Epidermal melanocyte (primary cell): ENCODE results near the gene HDGFL2.

ENCODE experiments used
- DNase-seq: peaks from one replicate; pipeline ENCODE4 v3.0.0; 2011; ENCODE audit warnings: low spot score; ENCODE audit not compliant: insufficient read length

The HDGFL2 gene

GRCh38 chr19:4497770-4498389 lies 25.8 kb downstream of the HDGFL2 start:
- no peak for DNase-seq

GRCh38 chr19:4498694-4499093 lies 26.6 kb downstream of the HDGFL2 start:
- no peak for DNase-seq

GRCh38 chr19:4499318-4499717 lies 27.2 kb downstream of the HDGFL2 start:
- DNase-seq, result no peak

- no peak for DNase-seq
Observed at GRCh38 chr19:4499855-4500254, 27.8 kb downstream of the HDGFL2 start.

- no peak for DNase-seq
Observed at GRCh38 chr19:4500841-4501591, 28.9 kb downstream of the HDGFL2 start.

- no peak for DNase-seq
Observed at GRCh38 chr19:4501691-4502090, 29.6 kb downstream of the HDGFL2 start.

GRCh38 chr19:4502282-4503131 lies 30.4 kb downstream of the HDGFL2 start:
- DNase-seq, result no peak

- DNase-seq, result no peak
Observed at GRCh38 chr19:4503132-4503824, 31.2 kb downstream of the HDGFL2 start.

GRCh38 chr19:4503825-4504170 lies 31.7 kb downstream of the HDGFL2 start:
- no peak for DNase-seq

- no peak for DNase-seq
Observed at GRCh38 chr19:4504297-4504701, 32.2 kb downstream of the HDGFL2 start.

GRCh38 chr19:4504891-4505569 lies 32.9 kb downstream of the HDGFL2 start:
- no peak for DNase-seq

GRCh38 chr19:4505570-4506448 lies 33.7 kb downstream of the HDGFL2 start:
- no peak for DNase-seq

GRCh38 chr19:4506449-4507149 lies 34.5 kb downstream of the HDGFL2 start:
- DNase-seq, result no peak

- no peak for DNase-seq
Observed at GRCh38 chr19:4507150-4507452, 35.0 kb downstream of the HDGFL2 start.

- no peak for DNase-seq
Observed at GRCh38 chr19:4507804-4508203, 35.7 kb downstream of the HDGFL2 start.

- DNase-seq, result no peak
Observed at GRCh38 chr19:4508698-4509097, 36.6 kb downstream of the HDGFL2 start.

- no peak for DNase-seq
Observed at GRCh38 chr19:4510435-4511255, 38.5 kb downstream of the HDGFL2 start.

GRCh38 chr19:4511300-4512054 lies 39.4 kb downstream of the HDGFL2 start:
- no peak for DNase-seq
